Hypothalamus (tissue), 51 donors: ENCODE measurements around the gene NLRP6.
"Not testable (repeated sequence)": the region's sequence is repeated elsewhere in the genome, so short reads cannot be mapped to it uniquely, and the experiment has no call there.

ENCODE experiments used
- DNase-seq, 51 donors: peaks; one replicate each; lab custom pipeline; 2025; lab: John Stamatoyannopoulos, UW

NLRP6 gene

GRCh38 chr11:333616-334263 lies 55.5 kb downstream of the NLRP6 start:
- not testable (repeated sequence) for DNase-seq

DNA sequence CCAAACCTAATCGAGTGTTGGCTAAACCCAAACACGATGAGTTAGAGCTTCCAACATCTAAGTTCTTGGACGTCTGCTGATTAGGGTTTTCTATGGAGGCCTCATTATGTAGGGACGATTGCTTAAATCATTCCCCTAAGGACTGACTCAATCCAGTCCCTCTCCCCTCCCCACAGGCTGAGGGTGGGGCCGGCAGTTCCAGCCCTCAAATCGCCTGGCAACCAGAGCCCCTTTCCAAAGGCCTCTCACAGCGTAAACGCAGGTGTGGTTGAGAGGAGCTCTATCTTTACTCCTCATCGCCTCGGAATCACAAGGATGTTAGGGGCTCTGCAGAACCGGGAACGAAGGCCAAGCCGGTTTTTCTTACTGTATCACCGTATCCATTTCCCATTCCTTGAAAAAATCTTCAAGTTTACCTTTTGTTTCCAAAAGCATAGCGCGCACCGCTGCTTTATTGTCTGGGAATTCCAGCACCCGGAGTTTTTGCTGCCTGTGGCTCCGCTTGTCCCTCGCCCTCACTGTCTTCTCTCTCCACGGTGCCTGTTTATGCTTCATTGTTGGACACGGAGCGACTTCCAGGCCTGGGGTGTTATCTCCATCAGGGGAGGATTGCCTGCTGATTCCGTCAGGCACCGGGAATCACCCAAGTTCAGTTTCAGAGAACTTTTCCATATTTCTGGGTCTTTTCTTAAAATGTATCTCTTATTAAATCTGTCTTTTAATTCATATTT lies 56.2 kb downstream of the NLRP6 start:
- no peak for DNase-seq
